ENCODE data around the gene BTRC. TPM values are rescaled to one million over a fixed set of nuclear protein-coding genes. Genes with fewer than 3 reads are reported as not detected.
A peak's percentile ranks its signal among the peaks of the same experiment; 100 is the strongest.
"Not testable (repeated sequence)": the region's sequence is repeated elsewhere in the genome, so short reads cannot be mapped to it uniquely, and the experiment has no call there.

BTRC gene
- total RNA-seq, 1 experiment from 2014 or later, result 5.7 TPM

- ATAC-seq, result peak; percentile 96
- peak within 1 kb of the TSS; percentile 98 for H3K4me3 ChIP-seq (ENCODE audit: low read length)
- H3K27ac ChIP-seq (ENCODE audit: low read length), result no peak within 1 kb of the TSS
- peak; percentile 90 for DNase-seq
- H3K9me3 ChIP-seq (ENCODE audit: low read length), result no peaks in the 10 kb centered on the region
- H4K20me1 ChIP-seq (ENCODE audit: low read length), result no peaks in the 10 kb centered on the region
- TF ChIP-seq EZH2 (IDR thresholded peaks at IDR 0.05; ENCODE audit: low read length, unreplicated experiment) (no peak), EZH2phosphoT487 (IDR thresholded peaks at IDR 0.05; ENCODE audit: borderline replicate concordance, low read length) (no peak), CTCF (conservative IDR thresholded peaks at IDR 0.05; ENCODE audit: low read depth, low read length) (no peak)
- CTCF ChIA-PET, result interaction anchor here (1.2 to 1.3 kb wide), 2 partner anchors 14 to 17 kb away, joined by 3 to 8 read pairs; no protein-coding TSS in a partner anchor
- H3K36me3 ChIP-seq (ENCODE audit: low read depth, low read length), result 0 out of 2 replicates have a peak, but pooled peaks cover 3% of the 10 kb centered on the region
- peaks cover 13% of the 10 kb centered on the region for H3K4me1 ChIP-seq (ENCODE audit: insufficient read depth, low read length)
- no peaks in the 10 kb centered on the region for H3F3A ChIP-seq (ENCODE audit: low read length, unreplicated experiment)
- peak within 1 kb of the TSS; percentile 89 for H2AFZ ChIP-seq (ENCODE audit: low read length)
- intact Hi-C loops (cut with micrococcal nuclease), result loop anchor here (5.0 kb wide), 1 partner anchor 194 kb away; the partner anchor contains the start of gene NPM3
- POLR2A ChIA-PET (ENCODE audit: unreplicated experiment), result no interaction called here
- H3K9ac ChIP-seq (ENCODE audit: low read length), result peak within 1 kb of the TSS; percentile 89
- BruUV-seq (replicated peaks), result TSS peak; percentile 55
- H3K27me3 ChIP-seq (ENCODE audit: low read length), result no peaks in the 10 kb centered on the region
- peak within 1 kb of the TSS; percentile 85 for H3K4me2 ChIP-seq (ENCODE audit: low read length)
- H3K79me2 ChIP-seq (ENCODE audit: low read length), result peaks cover 24% of the 10 kb centered on the region
- no peaks in the 10 kb centered on the region for H3K9me2 ChIP-seq (replicated peaks; ENCODE audit: low read length)
Measured at GRCh38 chr10:101587725-101588653, 234.0 kb downstream of the BTRC start, which contains the start of the genes DPCD and POLL. Gene DPCD (plus strand): TSS chr10:101588321. CDS start chr10:101588337, 16 bp downstream. Gene POLL (minus strand): TSS chr10:101588257. CDS start chr10:101587360, 897 bp downstream.

- no peak overlapping the region for H3K27ac ChIP-seq (ENCODE audit: low read length)
- no peaks in the 10 kb centered on the region for H3K27me3 ChIP-seq (ENCODE audit: low read length)
- intact Hi-C loops (cut with micrococcal nuclease), result loop anchor here (5.0 kb wide), 1 partner anchor 193 kb away; the partner anchor contains the start of gene NPM3
- H3K9me2 ChIP-seq (replicated peaks; ENCODE audit: low read length), result no peaks in the 10 kb centered on the region
- peaks cover 13% of the 10 kb centered on the region for H3K4me1 ChIP-seq (ENCODE audit: insufficient read depth, low read length)
- peak overlapping the region; percentile 89 for H2AFZ ChIP-seq (ENCODE audit: low read length)
- DNase-seq (no peak), ATAC-seq (no peak; the same call in 1 of the 2 replicates)
- peak overlapping the region; percentile 98 for H3K4me3 ChIP-seq (ENCODE audit: low read length)
- no peaks in the 10 kb centered on the region for H4K20me1 ChIP-seq (ENCODE audit: low read length)
- peak overlapping the region; percentile 85 for H3K4me2 ChIP-seq (ENCODE audit: low read length)
- TF ChIP-seq CTCF (conservative IDR thresholded peaks at IDR 0.05; ENCODE audit: low read depth, low read length), result no peak
- TF ChIP-seq EZH2 (IDR thresholded peaks at IDR 0.05; ENCODE audit: low read length, unreplicated experiment), result no peak
- TF ChIP-seq EZH2phosphoT487 (IDR thresholded peaks at IDR 0.05; ENCODE audit: borderline replicate concordance, low read length), result no peak
- H3K9me3 ChIP-seq (ENCODE audit: low read length), result no peaks in the 10 kb centered on the region
- ChIA-PET CTCF (interaction anchor here (1.2 to 1.3 kb wide), 2 partner anchors 14 to 18 kb away, joined by 3 to 8 read pairs; no protein-coding TSS in a partner anchor), POLR2A (ENCODE audit: unreplicated experiment) (no interaction called here)
- 0 out of 2 replicates have a peak, but pooled peaks cover 3% of the 10 kb centered on the region for H3K36me3 ChIP-seq (ENCODE audit: low read depth, low read length)
- BruUV-seq (replicated peaks), result no TSS peak
- no peaks in the 10 kb centered on the region for H3F3A ChIP-seq (ENCODE audit: low read length, unreplicated experiment)
- peaks cover 24% of the 10 kb centered on the region for H3K79me2 ChIP-seq (ENCODE audit: low read length)
- H3K9ac ChIP-seq (ENCODE audit: low read length), result peak overlapping the region; percentile 89
Measured at GRCh38 chr10:101588879-101589278, 234.9 kb downstream of the BTRC start.

- H3K4me1 ChIP-seq (ENCODE audit: insufficient read depth, low read length); H3K4me2 ChIP-seq (ENCODE audit: low read length); H3K27ac ChIP-seq (ENCODE audit: low read length); H3K9me2 ChIP-seq (replicated peaks; ENCODE audit: low read length); H3F3A ChIP-seq (ENCODE audit: low read length, unreplicated experiment); CTCF ChIA-PET; intact Hi-C loops (cut with micrococcal nuclease); H3K36me3 ChIP-seq (ENCODE audit: low read depth, low read length); H4K20me1 ChIP-seq (ENCODE audit: low read length); H2AFZ ChIP-seq (ENCODE audit: low read length); H3K9ac ChIP-seq (ENCODE audit: low read length); ATAC-seq; BruUV-seq (replicated peaks); H3K9me3 ChIP-seq (ENCODE audit: low read length); DNase-seq; H3K27me3 ChIP-seq (ENCODE audit: low read length); H3K4me3 ChIP-seq (ENCODE audit: low read length): not testable (repeated sequence)
- 0 out of 2 replicates have a peak, but pooled peaks cover 11% of the 10 kb centered on the region for H3K79me2 ChIP-seq (ENCODE audit: low read length)
- POLR2A ChIA-PET (ENCODE audit: unreplicated experiment), result interaction anchor here (0.6 kb wide), 1 partner anchor 90 kb away, joined by 3 read pairs; no protein-coding TSS in a partner anchor
Measured at GRCh38 chr10:101593331-101593730, 239.4 kb downstream of the BTRC start.

Measured in PC-3 (cell line).